ENCODE results near the gene UMAD1.

GRCh38 chr7:7641129-7641663 is 644 bp downstream of the UMAD1 start:
- TF ChIP-seq RAD21 (IDR thresholded peaks at IDR 0.05; ENCODE audit: low read depth) (no peak), CEBPB (IDR thresholded peaks at IDR 0.05) (no peak), REST (IDR thresholded peaks at IDR 0.05; ENCODE audit: low read depth) (no peak), EGR1 (IDR thresholded peaks at IDR 0.05) (no peak), TAF1 (IDR thresholded peaks at IDR 0.05; ENCODE audit: low read depth) (no peak; the same call in 1 of the 2 replicates), USF1 (IDR thresholded peaks at IDR 0.05) (no peak), MAX (IDR thresholded peaks at IDR 0.05) (no peak), EP300 (IDR thresholded peaks at IDR 0.05; ENCODE audit: borderline replicate concordance) (no peak), TCF12 (IDR thresholded peaks at IDR 0.05; ENCODE audit: low read depth) (no peak), YY1 (IDR thresholded peaks at IDR 0.05; ENCODE audit: low read depth) (no peak)

Data from Ishikawa (cell line).